OCI-LY7 (cell line): ENCODE results near the gene CORO6. TPM values are rescaled to one million over a fixed set of nuclear protein-coding genes. Genes with fewer than 3 reads are reported as not detected.

Source experiments
- BruUV-seq: library from RNA; stranded (reverse); fragments of 400-500 nt; replicated peaks from 2 replicates; lab custom pipeline; 2021; lab: Mats Ljungman, UMichigan
- CTCF ChIA-PET: fragments of 300-600 bp; sonication (Branson Sonifier 250); formaldehyde crosslinking; loops from one replicate; lab custom pipeline; 2022; ENCODE audit warnings: antibody characterized with exemption; ENCODE audit not compliant: unreplicated experiment; lab: Charles Lee
- POLR2A ChIA-PET: fragments of 300-600 bp; sonication (Branson Sonifier 250); formaldehyde crosslinking; loops from one replicate; lab custom pipeline; 2022; ENCODE audit warnings: antibody characterized with exemption; lab: Charles Lee
- DNase-seq: peaks from one replicate; pipeline ENCODE4 v3.0.0-alpha.2; 2015; ENCODE audit warnings: low spot score
- H2AFZ ChIP-seq: fragments of 200-600 bp; sonication (generic), shearing (Covaris generic); 2 replicates; pipeline ENCODE4 v1.6.1; 2014; ENCODE audit warnings: mild to moderate bottlenecking, antibody characterized with exemption, low read length, moderate library complexity
- H3K27ac ChIP-seq: fragments of 200-600 bp; sonication (generic); 2 replicates; pipeline ENCODE4 v1.5.1; 2014; ENCODE audit warnings: mixed run types, low read depth, mild to moderate bottlenecking, moderate library complexity, low read length, inconsistent platforms; ENCODE audit not compliant: poor library complexity, severe bottlenecking
- H3K36me3 ChIP-seq: fragments of 200-600 bp; sonication (generic); 2 replicates; pipeline ENCODE4 v1.6.1; 2014; ENCODE audit warnings: mild to moderate bottlenecking, antibody characterized with exemption, low read length, moderate library complexity, mixed read lengths; ENCODE audit not compliant: insufficient read depth
- H3K4me1 ChIP-seq: fragments of 200-600 bp; sonication (generic); 2 replicates; pipeline ENCODE4 v1.5.1; 2014; ENCODE audit warnings: mild to moderate bottlenecking, low read length; ENCODE audit not compliant: insufficient read depth, poor library complexity, severe bottlenecking
- H3K4me2 ChIP-seq: fragments of 200-600 bp; sonication (generic); 2 replicates; pipeline ENCODE4 v1.6.1; 2014; ENCODE audit warnings: mild to moderate bottlenecking, low read length
- H3K4me3 ChIP-seq: fragments of 200-600 bp; sonication (generic); 2 replicates; pipeline ENCODE4 v1.5.1; 2014; ENCODE audit warnings: mild to moderate bottlenecking, low read depth, low read length; ENCODE audit not compliant: poor library complexity, severe bottlenecking
- H3K79me2 ChIP-seq: fragments of 200-600 bp; sonication (generic); 2 replicates; pipeline ENCODE4 v1.6.1; 2016; ENCODE audit warnings: low read depth, mild to moderate bottlenecking, low read length, moderate library complexity, mixed read lengths; ENCODE audit not compliant: insufficient read depth
- H3K9me2 ChIP-seq: fragments of 200-600 bp; sonication (generic); 2 replicates; pipeline ENCODE4 v1.6.1; 2016; ENCODE audit warnings: mild to moderate bottlenecking, low read length, mixed read lengths; ENCODE audit not compliant: insufficient read depth
- H3K9me3 ChIP-seq: fragments of 200-600 bp; sonication (generic); 2 replicates; pipeline ENCODE4 v1.6.1; 2014; ENCODE audit warnings: mild to moderate bottlenecking, mixed run types, low read length, mixed read lengths
- H4K20me1 ChIP-seq: fragments of 200-600 bp; sonication (generic); 2 replicates; pipeline ENCODE4 v1.6.1; 2014; ENCODE audit warnings: mild to moderate bottlenecking, antibody characterized with exemption, low read length, moderate library complexity, mixed read lengths; ENCODE audit not compliant: insufficient read depth
- CTCF ChIP-seq: fragments of 200-600 bp; sonication (generic); conservative IDR thresholded peaks from 2 replicates; pipeline ENCODE4 v1.5.1; 2014; ENCODE audit warnings: mild to moderate bottlenecking, antibody characterized with exemption, low read length, moderate library complexity, mixed read lengths
- EZH2phosphoT487 ChIP-seq: fragments of 200-600 bp; sonication (generic); IDR thresholded peaks from 2 replicates; pipeline ENCODE4 v1.6.1; 2018; ENCODE audit warnings: low read depth, borderline replicate concordance, mild to moderate bottlenecking, mixed run types, antibody characterized with exemption, low read length, moderate library complexity, mixed read lengths
- intact Hi-C: fragments of 100-400 bp; cut with micrococcal nuclease; formaldehyde crosslinking; loops from one replicate; pipeline ENCODE4 v1.10.0; 2022; ENCODE audit not compliant: unreplicated experiment
- total RNA-seq, 2 experiments: library from RNA; depleted of rRNA in 1 of 2; stranded (reverse); fragments of >200 nt in 1 of 2; shearing (Covaris generic) in 1 of 2; gene quantifications; 2 replicates each; pipeline ENCODE4 v1.2.3, GENCODE V29; 2014 to 2022

The CORO6 gene
- total RNA-seq, 2 experiments from 2014 or later: 5.9 to 6.2 TPM

GRCh38 chr17:29649359-29649758 lies 26.6 kb upstream of the CORO6 start:
- no TSS peak for BruUV-seq
- no peaks in the 10 kb centered on the region for H3K9me2 ChIP-seq
- ChIA-PET CTCF (no interaction called here), POLR2A (no interaction called here)
- no peaks in the 10 kb centered on the region for H4K20me1 ChIP-seq
- TF ChIP-seq CTCF: no peak
- no peak for TF ChIP-seq EZH2phosphoT487
- H3K4me3 ChIP-seq: no peak overlapping the region
- DNase-seq: no peak
- no peaks in the 10 kb centered on the region for H3K4me1 ChIP-seq
- no peaks in the 10 kb centered on the region for H3K79me2 ChIP-seq
- intact Hi-C loops: no loop called here
- no peak overlapping the region for H3K27ac ChIP-seq
- no peak overlapping the region for H3K4me2 ChIP-seq
- peaks cover 70% of the 10 kb centered on the region for H3K36me3 ChIP-seq
- H2AFZ ChIP-seq: no peak overlapping the region
- H3K9me3 ChIP-seq: no peaks in the 10 kb centered on the region

GRCh38 chr17:29648005-29648404 lies 25.3 kb upstream of the CORO6 start:
- H3K4me1 ChIP-seq: no peaks in the 10 kb centered on the region
- ChIA-PET POLR2A (interaction anchor here (0.9 kb wide), 1 partner anchor 17 kb away, joined by 4 read pairs; no protein-coding TSS in a partner anchor), CTCF (no interaction called here)
- H3K4me3 ChIP-seq: no peak overlapping the region
- H3K79me2 ChIP-seq: no peaks in the 10 kb centered on the region
- no peak overlapping the region for H3K4me2 ChIP-seq
- no peak overlapping the region for H2AFZ ChIP-seq
- intact Hi-C loops: no loop called here
- H3K9me2 ChIP-seq: no peaks in the 10 kb centered on the region
- no peak overlapping the region for H3K27ac ChIP-seq
- H4K20me1 ChIP-seq: no peaks in the 10 kb centered on the region
- BruUV-seq: no TSS peak
- peaks cover 63% of the 10 kb centered on the region for H3K36me3 ChIP-seq
- DNase-seq: no peak
- no peaks in the 10 kb centered on the region for H3K9me3 ChIP-seq
- no peak for TF ChIP-seq EZH2phosphoT487
- TF ChIP-seq CTCF: no peak

- Histone ChIP-seq H3K9me2 (no peaks in the 10 kb centered on the region), H3K36me3 (peaks cover 53% of the 10 kb centered on the region), H3K4me3 (no peak overlapping the region), H4K20me1 (no peaks in the 10 kb centered on the region), H3K27ac (no peak overlapping the region), H3K4me2 (no peak overlapping the region), H3K9me3 (no peaks in the 10 kb centered on the region), H3K4me1 (no peaks in the 10 kb centered on the region), H2AFZ (no peak overlapping the region), H3K79me2 (no peaks in the 10 kb centered on the region)
- ChIA-PET POLR2A (interaction anchor here (0.6 kb wide), 2 partner anchors 231 to 294 kb away, joined by 3 to 6 read pairs; no protein-coding TSS in a partner anchor), CTCF (no interaction called here)
- BruUV-seq: TSS peak; percentile 9
- no peak for DNase-seq
- TF ChIP-seq EZH2phosphoT487: no peak
- no peak for TF ChIP-seq CTCF
- intact Hi-C loops: no loop called here
These were observed 22.9 kb upstream of the CORO6 start for GRCh38 chr17:29645515-29646051.
